Breast epithelium (tissue), 3 donors: Measurements from ENCODE around the gene GPX4.

Source experiments
- POLR2A ChIP-seq: fragments of 450-650 bp; IDR thresholded peaks from one replicate; pipeline ENCODE4 v1.6.1; 2016; ENCODE audit warnings: antibody characterized with exemption, mild to moderate bottlenecking, moderate library complexity
- TF ChIP-seq, protein P1 (sequence below), 3 donors: fragments of 450-650 bp; IDR thresholded peaks; one replicate each; pipeline ENCODE4 v1.5.1; 2016 to 2017; ENCODE audit warnings: antibody characterized with exemption in 3 of 3, mild to moderate bottlenecking in 3 of 3, moderate library complexity in 3 of 3

DNA sequence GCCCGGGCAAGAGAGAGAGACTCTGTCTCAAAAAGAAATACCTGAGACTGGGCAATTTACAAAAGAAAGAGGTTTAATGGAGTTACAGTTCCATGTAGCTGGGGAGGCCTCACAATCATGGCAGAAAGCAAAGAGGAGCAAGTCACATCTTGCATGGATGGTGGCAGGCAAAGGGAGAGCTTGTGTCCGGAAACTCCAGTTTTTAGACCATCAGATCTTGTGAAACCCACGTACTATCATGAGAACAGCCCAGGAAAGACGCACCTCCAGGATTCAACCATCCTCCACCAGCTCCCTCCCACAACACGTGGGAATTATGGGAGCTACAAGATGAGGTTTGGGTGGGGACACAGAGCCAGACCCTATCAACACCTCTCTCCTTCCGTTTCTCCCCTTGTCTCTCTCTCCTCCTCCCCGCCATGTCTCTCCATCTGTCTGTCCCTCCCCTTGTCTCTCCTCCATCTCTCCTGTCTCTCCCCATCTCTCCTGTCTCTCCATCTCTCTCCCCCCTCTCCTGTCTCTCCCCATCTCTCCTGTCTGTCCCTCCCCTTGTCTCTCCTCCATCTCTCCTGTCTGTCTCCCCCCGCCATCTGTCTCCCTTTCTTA, 18.6 kb upstream of the GPX4 start:
- TF ChIP-seq, protein P1, sequence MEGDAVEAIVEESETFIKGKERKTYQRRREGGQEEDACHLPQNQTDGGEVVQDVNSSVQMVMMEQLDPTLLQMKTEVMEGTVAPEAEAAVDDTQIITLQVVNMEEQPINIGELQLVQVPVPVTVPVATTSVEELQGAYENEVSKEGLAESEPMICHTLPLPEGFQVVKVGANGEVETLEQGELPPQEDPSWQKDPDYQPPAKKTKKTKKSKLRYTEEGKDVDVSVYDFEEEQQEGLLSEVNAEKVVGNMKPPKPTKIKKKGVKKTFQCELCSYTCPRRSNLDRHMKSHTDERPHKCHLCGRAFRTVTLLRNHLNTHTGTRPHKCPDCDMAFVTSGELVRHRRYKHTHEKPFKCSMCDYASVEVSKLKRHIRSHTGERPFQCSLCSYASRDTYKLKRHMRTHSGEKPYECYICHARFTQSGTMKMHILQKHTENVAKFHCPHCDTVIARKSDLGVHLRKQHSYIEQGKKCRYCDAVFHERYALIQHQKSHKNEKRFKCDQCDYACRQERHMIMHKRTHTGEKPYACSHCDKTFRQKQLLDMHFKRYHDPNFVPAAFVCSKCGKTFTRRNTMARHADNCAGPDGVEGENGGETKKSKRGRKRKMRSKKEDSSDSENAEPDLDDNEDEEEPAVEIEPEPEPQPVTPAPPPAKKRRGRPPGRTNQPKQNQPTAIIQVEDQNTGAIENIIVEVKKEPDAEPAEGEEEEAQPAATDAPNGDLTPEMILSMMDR (IDR thresholded peaks at IDR 0.05): no peak
- TF ChIP-seq POLR2A: no peak
